GM12892 (cell line): ENCODE measurements around the gene TTC33.

ENCODE experiments used
- POLR2A ChIP-seq: IDR thresholded peaks from 2 replicates; pipeline ENCODE4 v1.6.1; 2011; ENCODE audit warnings: low read depth, low read length, control low read depth
- POLR2AphosphoS5 ChIP-seq: IDR thresholded peaks from 2 replicates; pipeline ENCODE4 v1.6.1; 2011; ENCODE audit warnings: low read depth, low read length, control low read depth
- TAF1 ChIP-seq: IDR thresholded peaks from 2 replicates; pipeline ENCODE4 v1.6.1; 2011; ENCODE audit warnings: low read depth, mild to moderate bottlenecking, control low read depth, low read length, borderline replicate concordance

- TF ChIP-seq POLR2AphosphoS5 (no peak), POLR2A (no peak), TAF1 (no peak)
These were observed 21.7 kb downstream of the TTC33 start for GRCh38 chr5:40733879-40734563.
